Dendritic cell treated with granulocyte-macrophage colony-stimulating factor and Interleukin-4, amounts not matched to agents 40 ng/mL and 50 ng/mL, for 4 days (primary cell): ENCODE results near the gene MGME1.
"Not testable (repeated sequence)": the region's sequence is repeated elsewhere in the genome, so short reads cannot be mapped to it uniquely, and the experiment has no call there.

Source experiments
- H3K27ac Mint-ChIP-seq: one replicate; pipeline ENCODE4 v1.8.0; 2022; ENCODE audit warnings: mild to moderate bottlenecking, mixed read lengths
- H3K27me3 Mint-ChIP-seq: one replicate; pipeline ENCODE4 v1.8.0; 2022; ENCODE audit warnings: mild to moderate bottlenecking, mixed read lengths
- H3K36me3 Mint-ChIP-seq: one replicate; pipeline ENCODE4 v1.8.0; 2022; ENCODE audit warnings: low read depth, mixed read lengths
- H3K4me1 Mint-ChIP-seq: one replicate; pipeline ENCODE4 v1.8.0; 2022; ENCODE audit warnings: low read depth, mixed read lengths
- H3K4me3 Mint-ChIP-seq: one replicate; pipeline ENCODE4 v1.8.0; 2022; ENCODE audit warnings: mild to moderate bottlenecking, moderate library complexity, mixed read lengths
- H3K9me3 Mint-ChIP-seq: one replicate; pipeline ENCODE4 v1.8.0; 2022; ENCODE audit warnings: mixed read lengths
- intact Hi-C: fragments of 100-400 bp; cut with micrococcal nuclease; formaldehyde crosslinking; loops from one replicate; pipeline ENCODE4 v1.15.0; 2022

Gene MGME1

GRCh38 chr20:18018100-18018499, 49.3 kb downstream of the MGME1 start:
- Mint-ChIP-seq H3K27ac (no peak overlapping the region), H3K36me3 (no peaks in the 10 kb centered on the region), H3K9me3 (no peaks in the 10 kb centered on the region), H3K4me3 (no peak overlapping the region), H3K27me3 (no peaks in the 10 kb centered on the region), H3K4me1 (no peaks in the 10 kb centered on the region)
- intact Hi-C loops = no loop called here

DNA sequence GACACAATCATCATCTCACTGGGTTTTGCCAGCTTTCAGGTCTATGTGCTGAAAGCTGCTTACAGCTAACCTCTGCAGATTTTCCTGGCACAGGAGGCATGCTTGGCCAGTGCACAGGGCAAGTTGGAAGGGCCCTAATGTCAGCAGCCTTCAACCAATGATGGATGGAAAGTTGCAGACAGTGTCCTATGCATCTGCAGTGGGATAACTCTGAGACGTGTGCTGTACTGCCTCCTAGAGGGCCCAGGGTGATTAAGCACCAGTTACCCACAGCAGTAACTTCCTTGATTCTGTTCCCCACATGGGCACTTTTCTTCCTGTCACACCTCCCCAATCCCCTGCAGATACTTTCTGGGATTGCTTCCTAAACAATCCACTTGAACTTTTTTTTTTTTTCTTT, 50.2 kb downstream of the MGME1 start:
- H3K9me3 Mint-ChIP-seq = no peaks in the 10 kb centered on the region
- no peak overlapping the region for H3K27ac Mint-ChIP-seq
- peaks cover 5% of the 10 kb centered on the region for H3K27me3 Mint-ChIP-seq
- H3K4me3 Mint-ChIP-seq = no peak overlapping the region
- no peaks in the 10 kb centered on the region for H3K36me3 Mint-ChIP-seq
- intact Hi-C loops = no loop called here
- no peaks in the 10 kb centered on the region for H3K4me1 Mint-ChIP-seq

DNA sequence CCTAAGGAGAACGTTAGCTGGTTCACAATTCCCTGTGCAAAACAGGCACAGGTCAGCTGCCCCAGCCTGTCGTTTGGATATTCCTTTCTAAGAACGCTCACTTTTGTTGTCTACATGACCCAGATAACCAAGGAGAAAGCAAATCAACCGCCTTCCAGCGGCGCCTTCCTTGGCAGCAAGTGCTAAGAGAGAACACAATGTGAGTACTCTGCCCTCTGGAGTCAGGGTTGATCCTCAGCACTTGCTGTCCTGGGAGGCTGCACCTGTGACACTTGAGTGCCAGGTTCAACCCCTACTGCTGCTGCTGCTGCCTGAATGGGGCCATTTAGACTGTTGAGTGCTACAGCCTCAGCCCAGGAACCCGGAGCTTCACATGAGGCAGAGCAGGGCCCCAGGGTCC, 52.1 kb downstream of the MGME1 start:
- Mint-ChIP-seq H3K9me3 (no peaks in the 10 kb centered on the region), H3K36me3 (no peaks in the 10 kb centered on the region), H3K27me3 (peaks cover 7% of the 10 kb centered on the region), H3K27ac (no peak overlapping the region), H3K4me1 (no peaks in the 10 kb centered on the region), H3K4me3 (no peak overlapping the region)
- intact Hi-C loops = no loop called here

DNA sequence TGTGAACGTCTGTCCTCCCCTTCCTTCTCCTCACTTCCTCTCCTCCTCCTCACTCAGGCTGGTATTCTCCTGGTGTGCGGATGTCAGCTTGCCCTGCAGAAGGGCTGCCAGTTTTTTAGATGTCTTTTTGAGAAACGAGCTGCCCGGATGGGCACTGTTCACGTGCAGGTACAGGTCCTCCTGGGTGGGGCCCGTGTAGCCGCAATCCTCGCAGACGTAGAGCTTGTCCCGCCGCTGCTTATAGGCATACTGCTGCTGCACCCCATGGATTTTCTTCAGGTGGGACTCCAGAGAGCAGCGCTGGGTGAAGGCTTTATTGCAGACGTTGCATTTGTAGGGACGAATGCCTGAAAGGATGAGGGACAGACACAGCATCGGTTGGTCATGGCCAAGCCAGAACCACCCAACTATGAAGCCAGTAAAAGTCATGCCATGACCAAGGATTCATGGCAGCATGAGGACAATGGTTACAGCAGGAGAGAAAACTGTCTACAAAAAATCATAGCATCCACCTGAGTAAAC, 55.8 kb downstream of the MGME1 start:
- Mint-ChIP-seq H3K27me3 (peaks cover 7% of the 10 kb centered on the region), H3K4me1 (no peaks in the 10 kb centered on the region), H3K4me3 (no peak overlapping the region), H3K27ac (no peak overlapping the region), H3K9me3 (no peaks in the 10 kb centered on the region), H3K36me3 (no peaks in the 10 kb centered on the region)
- intact Hi-C loops = no loop called here

- H3K36me3 Mint-ChIP-seq, H3K9me3 Mint-ChIP-seq, H3K27me3 Mint-ChIP-seq, intact Hi-C loops, H3K4me1 Mint-ChIP-seq, H3K4me3 Mint-ChIP-seq, H3K27ac Mint-ChIP-seq: not testable (repeated sequence)
Measured at GRCh38 chr20:18027011-18027410, 58.2 kb downstream of the MGME1 start.

GRCh38 chr20:18030020-18030419, 61.2 kb downstream of the MGME1 start:
- Mint-ChIP-seq H3K9me3 (no peaks in the 10 kb centered on the region), H3K36me3 (no peaks in the 10 kb centered on the region), H3K4me1 (no peaks in the 10 kb centered on the region), H3K27me3 (no peaks in the 10 kb centered on the region), H3K27ac (no peak overlapping the region), H3K4me3 (no peak overlapping the region)
- intact Hi-C loops = no loop called here

DNA sequence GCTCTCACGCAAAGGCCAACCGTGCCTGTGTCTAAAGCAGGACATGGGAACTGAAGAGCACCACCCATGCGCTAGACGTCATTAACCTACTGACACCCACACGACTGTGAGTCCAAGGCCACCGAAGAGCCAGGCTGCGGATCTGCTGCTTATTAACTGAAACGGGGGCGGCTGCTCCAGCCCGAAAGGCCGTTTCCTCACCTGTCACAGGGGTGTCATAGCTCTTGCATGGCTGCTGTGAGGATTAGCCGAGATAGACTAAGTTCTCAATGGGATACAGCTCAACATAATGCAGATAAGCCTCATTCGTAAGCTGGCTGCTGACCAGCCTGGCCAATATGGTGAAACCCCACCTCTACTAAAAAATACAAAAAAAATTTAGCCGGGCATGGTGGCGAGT, 62.2 kb downstream of the MGME1 start:
- Mint-ChIP-seq H3K27ac (no peak overlapping the region), H3K4me3 (no peak overlapping the region), H3K9me3 (no peaks in the 10 kb centered on the region)

DNA sequence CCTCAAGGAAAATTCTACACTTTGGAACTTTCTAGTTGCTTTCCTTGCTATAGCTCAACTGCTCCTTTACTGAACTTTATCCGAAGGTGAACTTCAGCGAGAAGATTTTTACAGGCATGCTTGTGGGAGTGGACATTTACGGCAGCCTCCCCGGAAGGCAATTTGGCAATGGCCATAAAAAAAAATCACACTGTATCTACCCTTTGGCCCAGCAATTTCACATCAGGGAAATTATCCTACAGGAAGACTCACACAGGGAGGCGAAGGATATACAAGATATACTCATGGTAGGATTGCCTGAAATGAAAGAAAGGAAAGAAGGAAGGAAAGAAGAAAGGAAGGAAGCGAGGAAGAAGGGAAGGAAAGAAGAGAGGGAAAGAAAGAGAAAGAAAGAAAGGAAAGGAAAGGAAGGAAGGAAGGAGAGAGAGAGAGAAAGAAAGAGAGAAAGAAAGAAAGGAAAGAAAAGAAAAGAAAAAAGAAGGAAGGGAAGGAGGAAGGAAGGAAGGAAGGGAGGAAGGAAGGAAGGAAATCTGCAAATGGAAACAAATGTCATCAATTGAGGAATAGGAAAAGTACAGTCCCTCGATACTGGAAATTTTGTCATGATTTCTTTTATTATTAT, 63.2 kb downstream of the MGME1 start:
- H3K9me3 Mint-ChIP-seq = no peaks in the 10 kb centered on the region
- intact Hi-C loops = no loop called here
- H3K4me3 Mint-ChIP-seq = no peak overlapping the region
- no peak overlapping the region for H3K27ac Mint-ChIP-seq
- peaks cover 1% of the 10 kb centered on the region for H3K27me3 Mint-ChIP-seq
- H3K36me3 Mint-ChIP-seq = no peaks in the 10 kb centered on the region
- no peaks in the 10 kb centered on the region for H3K4me1 Mint-ChIP-seq

More for the DNA sequence above, 62.2 kb downstream of the MGME1 start:
- no peaks in the 10 kb centered on the region for H3K4me1 Mint-ChIP-seq
- intact Hi-C loops = no loop called here
- no peaks in the 10 kb centered on the region for H3K36me3 Mint-ChIP-seq
- H3K27me3 Mint-ChIP-seq = no peaks in the 10 kb centered on the region

- Mint-ChIP-seq H3K9me3 (no peaks in the 10 kb centered on the region), H3K27me3 (peaks cover 4% of the 10 kb centered on the region), H3K27ac (no peak overlapping the region), H3K4me1 (no peaks in the 10 kb centered on the region), H3K36me3 (no peaks in the 10 kb centered on the region), H3K4me3 (no peak overlapping the region)
- intact Hi-C loops = no loop called here
Measured at GRCh38 chr20:18032977-18033892, 64.4 kb downstream of the MGME1 start.

- H3K36me3 Mint-ChIP-seq = no peaks in the 10 kb centered on the region
- intact Hi-C loops = no loop called here
- no peak overlapping the region for H3K4me3 Mint-ChIP-seq
- no peaks in the 10 kb centered on the region for H3K9me3 Mint-ChIP-seq
- no peaks in the 10 kb centered on the region for H3K4me1 Mint-ChIP-seq
- no peak overlapping the region for H3K27ac Mint-ChIP-seq
- H3K27me3 Mint-ChIP-seq = peaks cover 4% of the 10 kb centered on the region
Measured at GRCh38 chr20:18034039-18034438, 65.2 kb downstream of the MGME1 start.

- Mint-ChIP-seq H3K36me3 (no peaks in the 10 kb centered on the region), H3K4me3 (no peak overlapping the region), H3K27me3 (peaks cover 21% of the 10 kb centered on the region), H3K9me3 (peaks cover 18% of the 10 kb centered on the region), H3K4me1 (no peaks in the 10 kb centered on the region), H3K27ac (no peak overlapping the region)
- intact Hi-C loops = no loop called here
Measured at GRCh38 chr20:18039063-18039462, 70.2 kb downstream of the MGME1 start.
